WTC11 (cell line): ENCODE data around the gene LRR1. TPM values are rescaled to one million over a fixed set of nuclear protein-coding genes. Genes with fewer than 3 reads are reported as not detected.

Experiments
- ATAC-seq: fragments of 200-7000 bp; cut with Tn5 transposase; 2 replicates; pipeline ENCODE4 v1.10.0; 2021; ENCODE audit warnings: mild to moderate bottlenecking, moderate library complexity
- CTCF ChIA-PET: fragments of 300-600 bp; sonication (Branson Sonifier 250); formaldehyde crosslinking; loops from one replicate; lab custom pipeline; 2021; ENCODE audit warnings: antibody characterized with exemption; lab: Charles Lee
- POLR2A ChIA-PET: fragments of 350-600 bp; sonication (Branson Sonifier 250); formaldehyde crosslinking; loops from one replicate; lab custom pipeline; 2021; ENCODE audit warnings: antibody characterized with exemption; lab: Charles Lee
- DNase-seq: peaks from one replicate; pipeline ENCODE4 v3.0.0; 2021; ENCODE audit warnings: low spot score
- H3K27ac Mint-ChIP-seq: 2 replicates; pipeline ENCODE4 v1.8.0; 2021; ENCODE audit warnings: mixed read lengths
- H3K27me3 Mint-ChIP-seq: 2 replicates; pipeline ENCODE4 v1.8.0; 2021; ENCODE audit warnings: low read depth, mild to moderate bottlenecking, moderate library complexity, mixed read lengths
- H3K36me3 Mint-ChIP-seq: 2 replicates; pipeline ENCODE4 v1.8.0; 2021; ENCODE audit warnings: mixed read lengths
- H3K4me1 Mint-ChIP-seq: 2 replicates; pipeline ENCODE4 v1.8.0; 2022; ENCODE audit warnings: mixed read lengths
- H3K4me3 Mint-ChIP-seq: 2 replicates; pipeline ENCODE4 v1.8.0; 2021; ENCODE audit warnings: mild to moderate bottlenecking, moderate library complexity, mixed read lengths
- H3K9me3 Mint-ChIP-seq: 2 replicates; pipeline ENCODE4 v1.8.0; 2021; ENCODE audit warnings: mixed read lengths
- CBFB ChIP-seq: sonication (generic); formaldehyde crosslinking; IDR thresholded peaks from 2 replicates; pipeline ENCODE4 v1.8.1; 2022; ENCODE audit warnings: mild to moderate bottlenecking, low read depth, missing genetic modification reagents
- FOXJ3 ChIP-seq: sonication (generic); formaldehyde crosslinking; IDR thresholded peaks from 2 replicates; pipeline ENCODE4 v1.9.0; 2021; ENCODE audit warnings: missing genetic modification reagents, mild to moderate bottlenecking, borderline replicate concordance
- GABPB1 ChIP-seq: sonication (generic); formaldehyde crosslinking; IDR thresholded peaks from 2 replicates; pipeline ENCODE4 v1.8.1; 2023; ENCODE audit warnings: mild to moderate bottlenecking, missing genetic modification reagents
- GTF2I ChIP-seq: fragments of 250-450 bp; sonication (Bioruptor Pico); conservative IDR thresholded peaks from 2 replicates; pipeline ENCODE4 v1.4.0; 2021; ENCODE audit warnings: mild to moderate bottlenecking
- HMGA2 ChIP-seq: fragments of 250-450 bp; sonication (Bioruptor Pico); IDR thresholded peaks from 2 replicates; pipeline ENCODE4 v1.4.0; 2021; ENCODE audit warnings: mild to moderate bottlenecking, moderate library complexity
- MXD4 ChIP-seq: fragments of 250-450 bp; sonication (Bioruptor Pico); IDR thresholded peaks from 2 replicates; pipeline ENCODE4 v1.8.0; 2021; ENCODE audit warnings: mild to moderate bottlenecking, moderate library complexity, borderline replicate concordance
- NR2C2 ChIP-seq: sonication (generic); formaldehyde crosslinking; IDR thresholded peaks from 2 replicates; pipeline ENCODE4 v1.8.0; 2022; ENCODE audit warnings: mild to moderate bottlenecking, missing genetic modification reagents
- NR3C1 ChIP-seq: sonication (generic); formaldehyde crosslinking; conservative IDR thresholded peaks from 2 replicates; pipeline ENCODE4 v1.8.1; 2023; ENCODE audit warnings: low read depth, mild to moderate bottlenecking, missing genetic modification reagents
- RORB ChIP-seq: fragments of 250-450 bp; sonication (Bioruptor Pico); IDR thresholded peaks from 2 replicates; pipeline ENCODE4 v1.9.0; 2021; ENCODE audit warnings: mild to moderate bottlenecking
- SP1 ChIP-seq: sonication (generic); formaldehyde crosslinking; conservative IDR thresholded peaks from 2 replicates; pipeline ENCODE4 v1.8.1; 2022; ENCODE audit warnings: missing genetic modification reagents
- TEAD4 ChIP-seq: sonication (generic); formaldehyde crosslinking; IDR thresholded peaks from 2 replicates; pipeline ENCODE4 v1.8.0; 2022; ENCODE audit warnings: mild to moderate bottlenecking, missing genetic modification reagents
- ZNF232 ChIP-seq: sonication (generic); formaldehyde crosslinking; IDR thresholded peaks from 2 replicates; pipeline ENCODE4 v1.8.0; 2022; ENCODE audit warnings: mild to moderate bottlenecking, missing genetic modification reagents
- total RNA-seq: library from RNA; stranded (reverse); gene quantifications from 3 replicates; pipeline ENCODE4 v1.2.3, GENCODE V29; 2021
- TF ChIP-seq, protein P1 (sequence below): sonication (generic); formaldehyde crosslinking; IDR thresholded peaks from 2 replicates; pipeline ENCODE4 v1.8.1; 2022; ENCODE audit warnings: missing genetic modification reagents, borderline replicate concordance
- TF ChIP-seq, protein P2 (sequence below): sonication (generic); formaldehyde crosslinking; IDR thresholded peaks from 2 replicates; pipeline ENCODE4 v1.8.0; 2022; ENCODE audit warnings: mild to moderate bottlenecking, missing genetic modification reagents
- TF ChIP-seq, protein P3 (sequence below): sonication (generic); formaldehyde crosslinking; IDR thresholded peaks from 2 replicates; pipeline ENCODE4 v1.8.0; 2023; ENCODE audit warnings: missing genetic modification reagents, mild to moderate bottlenecking, borderline replicate concordance
- TF ChIP-seq, protein P4 (sequence below): sonication (generic); formaldehyde crosslinking; IDR thresholded peaks from 2 replicates; pipeline ENCODE4 v1.8.1; 2022; ENCODE audit warnings: mild to moderate bottlenecking, moderate library complexity, missing genetic modification reagents
- TF ChIP-seq, protein P5 (sequence below): fragments of 250-450 bp; sonication (Bioruptor Pico); IDR thresholded peaks from 2 replicates; pipeline ENCODE4 v1.9.0; 2021; ENCODE audit warnings: mild to moderate bottlenecking
- TF ChIP-seq, protein P6 (sequence below): fragments of 250-450 bp; sonication (Bioruptor Pico); IDR thresholded peaks from 2 replicates; pipeline ENCODE4 v1.9.0; 2021; ENCODE audit warnings: mild to moderate bottlenecking, borderline replicate concordance

The LRR1 gene
- total RNA-seq, 1 experiment from 2014 or later: 42.6 TPM

DNA sequence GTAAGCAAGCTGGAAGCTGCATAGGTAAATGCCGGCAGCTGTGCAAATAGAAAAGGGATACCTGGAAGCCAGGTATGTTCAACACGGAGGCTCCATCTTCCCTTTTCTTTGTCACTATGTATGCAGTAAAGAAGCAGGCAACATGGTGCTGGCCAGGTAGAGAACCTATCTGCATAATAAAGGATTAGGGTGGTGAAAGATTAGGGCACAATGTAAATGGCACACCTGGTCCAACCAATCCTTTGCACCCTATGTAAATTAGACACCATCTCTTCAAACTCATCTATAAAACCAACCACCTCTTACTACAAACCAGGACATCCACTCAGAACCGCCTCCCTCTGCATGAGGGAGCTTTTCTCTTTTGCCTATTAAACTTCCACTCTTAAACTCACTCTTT is 44.8 kb upstream of the LRR1 start (continued):
- TF ChIP-seq, protein P1, sequence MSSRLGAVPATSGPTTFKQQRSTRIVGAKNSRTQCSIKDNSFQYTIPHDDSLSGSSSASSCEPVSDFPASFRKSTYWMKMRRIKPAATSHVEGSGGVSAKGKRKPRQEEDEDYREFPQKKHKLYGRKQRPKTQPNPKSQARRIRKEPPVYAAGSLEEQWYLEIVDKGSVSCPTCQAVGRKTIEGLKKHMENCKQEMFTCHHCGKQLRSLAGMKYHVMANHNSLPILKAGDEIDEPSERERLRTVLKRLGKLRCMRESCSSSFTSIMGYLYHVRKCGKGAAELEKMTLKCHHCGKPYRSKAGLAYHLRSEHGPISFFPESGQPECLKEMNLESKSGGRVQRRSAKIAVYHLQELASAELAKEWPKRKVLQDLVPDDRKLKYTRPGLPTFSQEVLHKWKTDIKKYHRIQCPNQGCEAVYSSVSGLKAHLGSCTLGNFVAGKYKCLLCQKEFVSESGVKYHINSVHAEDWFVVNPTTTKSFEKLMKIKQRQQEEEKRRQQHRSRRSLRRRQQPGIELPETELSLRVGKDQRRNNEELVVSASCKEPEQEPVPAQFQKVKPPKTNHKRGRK (CRISPR knock-in tag): no peak
- TF ChIP-seq GABPB1 (CRISPR knock-in tag) (no peak), RORB (CRISPR knock-in tag) (no peak), SP1 (CRISPR knock-in tag) (no peak), ZNF232 (CRISPR knock-in tag) (no peak), GTF2I (CRISPR knock-in tag) (no peak)

DNA sequence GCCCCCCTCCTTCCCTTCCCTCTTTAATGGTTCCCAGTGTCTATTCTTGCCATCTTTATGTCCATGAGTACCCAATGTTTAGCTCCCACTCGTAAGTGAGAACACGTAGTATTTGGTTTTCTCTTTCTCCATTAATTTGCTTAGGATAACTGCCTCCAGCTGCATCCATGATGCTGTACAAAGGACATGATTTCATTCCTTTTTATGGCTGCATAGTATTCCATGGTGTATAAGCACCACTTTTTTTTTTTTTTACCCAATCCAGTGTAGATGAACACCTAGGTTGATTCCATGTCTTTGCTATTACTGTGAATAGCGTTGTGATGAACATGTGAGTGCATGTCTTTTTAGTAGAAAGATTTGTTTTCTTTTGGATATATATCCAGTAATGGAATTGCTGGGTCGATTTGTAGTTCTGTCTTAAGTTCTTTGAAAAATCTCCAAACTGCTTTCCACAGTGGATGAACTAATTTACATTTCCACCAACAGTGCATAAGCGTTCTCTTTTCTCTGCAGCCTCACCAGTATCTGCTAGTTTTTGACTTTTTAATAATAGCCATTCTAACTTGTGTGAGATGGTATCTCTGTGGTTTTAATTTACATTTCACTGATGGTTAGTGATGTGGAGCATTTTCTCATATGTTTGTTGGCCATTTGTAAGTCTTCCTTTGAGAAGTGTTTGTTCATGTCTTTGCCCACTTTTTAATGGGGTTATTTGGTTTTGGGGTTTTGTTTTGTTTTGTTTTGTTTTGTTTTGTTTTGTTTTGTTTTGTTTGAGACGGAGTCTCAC is 38.6 kb upstream of the LRR1 start:
- CTCF ChIA-PET: no interaction called here
- Mint-ChIP-seq H3K4me3 (no peak overlapping the region), H3K27ac (no peak overlapping the region), H3K27me3 (no peaks in the 10 kb centered on the region), H3K4me1 (no peaks in the 10 kb centered on the region), H3K9me3 (peaks cover 9% of the 10 kb centered on the region), H3K36me3 (0 out of 2 replicates have a peak, but pooled peaks cover under 1% of the 10 kb centered on the region)
- TF ChIP-seq NR3C1: no peak
- TF ChIP-seq CBFB (CRISPR knock-in tag): no peak
- TF ChIP-seq, protein P1 (CRISPR knock-in tag): no peak
- TF ChIP-seq, protein P2, sequence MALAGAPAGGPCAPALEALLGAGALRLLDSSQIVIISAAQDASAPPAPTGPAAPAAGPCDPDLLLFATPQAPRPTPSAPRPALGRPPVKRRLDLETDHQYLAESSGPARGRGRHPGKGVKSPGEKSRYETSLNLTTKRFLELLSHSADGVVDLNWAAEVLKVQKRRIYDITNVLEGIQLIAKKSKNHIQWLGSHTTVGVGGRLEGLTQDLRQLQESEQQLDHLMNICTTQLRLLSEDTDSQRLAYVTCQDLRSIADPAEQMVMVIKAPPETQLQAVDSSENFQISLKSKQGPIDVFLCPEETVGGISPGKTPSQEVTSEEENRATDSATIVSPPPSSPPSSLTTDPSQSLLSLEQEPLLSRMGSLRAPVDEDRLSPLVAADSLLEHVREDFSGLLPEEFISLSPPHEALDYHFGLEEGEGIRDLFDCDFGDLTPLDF (CRISPR knock-in tag): no peak
- TF ChIP-seq FOXJ3 (CRISPR knock-in tag): no peak
- TF ChIP-seq, protein P3, sequence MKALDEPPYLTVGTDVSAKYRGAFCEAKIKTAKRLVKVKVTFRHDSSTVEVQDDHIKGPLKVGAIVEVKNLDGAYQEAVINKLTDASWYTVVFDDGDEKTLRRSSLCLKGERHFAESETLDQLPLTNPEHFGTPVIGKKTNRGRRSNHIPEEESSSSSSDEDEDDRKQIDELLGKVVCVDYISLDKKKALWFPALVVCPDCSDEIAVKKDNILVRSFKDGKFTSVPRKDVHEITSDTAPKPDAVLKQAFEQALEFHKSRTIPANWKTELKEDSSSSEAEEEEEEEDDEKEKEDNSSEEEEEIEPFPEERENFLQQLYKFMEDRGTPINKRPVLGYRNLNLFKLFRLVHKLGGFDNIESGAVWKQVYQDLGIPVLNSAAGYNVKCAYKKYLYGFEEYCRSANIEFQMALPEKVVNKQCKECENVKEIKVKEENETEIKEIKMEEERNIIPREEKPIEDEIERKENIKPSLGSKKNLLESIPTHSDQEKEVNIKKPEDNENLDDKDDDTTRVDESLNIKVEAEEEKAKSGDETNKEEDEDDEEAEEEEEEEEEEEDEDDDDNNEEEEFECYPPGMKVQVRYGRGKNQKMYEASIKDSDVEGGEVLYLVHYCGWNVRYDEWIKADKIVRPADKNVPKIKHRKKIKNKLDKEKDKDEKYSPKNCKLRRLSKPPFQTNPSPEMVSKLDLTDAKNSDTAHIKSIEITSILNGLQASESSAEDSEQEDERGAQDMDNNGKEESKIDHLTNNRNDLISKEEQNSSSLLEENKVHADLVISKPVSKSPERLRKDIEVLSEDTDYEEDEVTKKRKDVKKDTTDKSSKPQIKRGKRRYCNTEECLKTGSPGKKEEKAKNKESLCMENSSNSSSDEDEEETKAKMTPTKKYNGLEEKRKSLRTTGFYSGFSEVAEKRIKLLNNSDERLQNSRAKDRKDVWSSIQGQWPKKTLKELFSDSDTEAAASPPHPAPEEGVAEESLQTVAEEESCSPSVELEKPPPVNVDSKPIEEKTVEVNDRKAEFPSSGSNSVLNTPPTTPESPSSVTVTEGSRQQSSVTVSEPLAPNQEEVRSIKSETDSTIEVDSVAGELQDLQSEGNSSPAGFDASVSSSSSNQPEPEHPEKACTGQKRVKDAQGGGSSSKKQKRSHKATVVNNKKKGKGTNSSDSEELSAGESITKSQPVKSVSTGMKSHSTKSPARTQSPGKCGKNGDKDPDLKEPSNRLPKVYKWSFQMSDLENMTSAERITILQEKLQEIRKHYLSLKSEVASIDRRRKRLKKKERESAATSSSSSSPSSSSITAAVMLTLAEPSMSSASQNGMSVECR: no peak
- no peak for TF ChIP-seq HMGA2 (CRISPR knock-in tag)
- TF ChIP-seq, protein P4, sequence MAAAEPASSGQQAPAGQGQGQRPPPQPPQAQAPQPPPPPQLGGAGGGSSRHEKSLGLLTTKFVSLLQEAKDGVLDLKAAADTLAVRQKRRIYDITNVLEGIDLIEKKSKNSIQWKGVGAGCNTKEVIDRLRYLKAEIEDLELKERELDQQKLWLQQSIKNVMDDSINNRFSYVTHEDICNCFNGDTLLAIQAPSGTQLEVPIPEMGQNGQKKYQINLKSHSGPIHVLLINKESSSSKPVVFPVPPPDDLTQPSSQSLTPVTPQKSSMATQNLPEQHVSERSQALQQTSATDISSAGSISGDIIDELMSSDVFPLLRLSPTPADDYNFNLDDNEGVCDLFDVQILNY (CRISPR knock-in tag): no peak
- TF ChIP-seq, protein P5, sequence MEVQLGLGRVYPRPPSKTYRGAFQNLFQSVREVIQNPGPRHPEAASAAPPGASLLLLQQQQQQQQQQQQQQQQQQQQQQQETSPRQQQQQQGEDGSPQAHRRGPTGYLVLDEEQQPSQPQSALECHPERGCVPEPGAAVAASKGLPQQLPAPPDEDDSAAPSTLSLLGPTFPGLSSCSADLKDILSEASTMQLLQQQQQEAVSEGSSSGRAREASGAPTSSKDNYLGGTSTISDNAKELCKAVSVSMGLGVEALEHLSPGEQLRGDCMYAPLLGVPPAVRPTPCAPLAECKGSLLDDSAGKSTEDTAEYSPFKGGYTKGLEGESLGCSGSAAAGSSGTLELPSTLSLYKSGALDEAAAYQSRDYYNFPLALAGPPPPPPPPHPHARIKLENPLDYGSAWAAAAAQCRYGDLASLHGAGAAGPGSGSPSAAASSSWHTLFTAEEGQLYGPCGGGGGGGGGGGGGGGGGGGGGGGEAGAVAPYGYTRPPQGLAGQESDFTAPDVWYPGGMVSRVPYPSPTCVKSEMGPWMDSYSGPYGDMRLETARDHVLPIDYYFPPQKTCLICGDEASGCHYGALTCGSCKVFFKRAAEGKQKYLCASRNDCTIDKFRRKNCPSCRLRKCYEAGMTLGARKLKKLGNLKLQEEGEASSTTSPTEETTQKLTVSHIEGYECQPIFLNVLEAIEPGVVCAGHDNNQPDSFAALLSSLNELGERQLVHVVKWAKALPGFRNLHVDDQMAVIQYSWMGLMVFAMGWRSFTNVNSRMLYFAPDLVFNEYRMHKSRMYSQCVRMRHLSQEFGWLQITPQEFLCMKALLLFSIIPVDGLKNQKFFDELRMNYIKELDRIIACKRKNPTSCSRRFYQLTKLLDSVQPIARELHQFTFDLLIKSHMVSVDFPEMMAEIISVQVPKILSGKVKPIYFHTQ (CRISPR knock-in tag): no peak
- TF ChIP-seq MXD4 (CRISPR knock-in tag): no peak
- no peak for TF ChIP-seq TEAD4 (CRISPR knock-in tag)
- TF ChIP-seq NR2C2 (CRISPR knock-in tag): no peak
- TF ChIP-seq, protein P6, sequence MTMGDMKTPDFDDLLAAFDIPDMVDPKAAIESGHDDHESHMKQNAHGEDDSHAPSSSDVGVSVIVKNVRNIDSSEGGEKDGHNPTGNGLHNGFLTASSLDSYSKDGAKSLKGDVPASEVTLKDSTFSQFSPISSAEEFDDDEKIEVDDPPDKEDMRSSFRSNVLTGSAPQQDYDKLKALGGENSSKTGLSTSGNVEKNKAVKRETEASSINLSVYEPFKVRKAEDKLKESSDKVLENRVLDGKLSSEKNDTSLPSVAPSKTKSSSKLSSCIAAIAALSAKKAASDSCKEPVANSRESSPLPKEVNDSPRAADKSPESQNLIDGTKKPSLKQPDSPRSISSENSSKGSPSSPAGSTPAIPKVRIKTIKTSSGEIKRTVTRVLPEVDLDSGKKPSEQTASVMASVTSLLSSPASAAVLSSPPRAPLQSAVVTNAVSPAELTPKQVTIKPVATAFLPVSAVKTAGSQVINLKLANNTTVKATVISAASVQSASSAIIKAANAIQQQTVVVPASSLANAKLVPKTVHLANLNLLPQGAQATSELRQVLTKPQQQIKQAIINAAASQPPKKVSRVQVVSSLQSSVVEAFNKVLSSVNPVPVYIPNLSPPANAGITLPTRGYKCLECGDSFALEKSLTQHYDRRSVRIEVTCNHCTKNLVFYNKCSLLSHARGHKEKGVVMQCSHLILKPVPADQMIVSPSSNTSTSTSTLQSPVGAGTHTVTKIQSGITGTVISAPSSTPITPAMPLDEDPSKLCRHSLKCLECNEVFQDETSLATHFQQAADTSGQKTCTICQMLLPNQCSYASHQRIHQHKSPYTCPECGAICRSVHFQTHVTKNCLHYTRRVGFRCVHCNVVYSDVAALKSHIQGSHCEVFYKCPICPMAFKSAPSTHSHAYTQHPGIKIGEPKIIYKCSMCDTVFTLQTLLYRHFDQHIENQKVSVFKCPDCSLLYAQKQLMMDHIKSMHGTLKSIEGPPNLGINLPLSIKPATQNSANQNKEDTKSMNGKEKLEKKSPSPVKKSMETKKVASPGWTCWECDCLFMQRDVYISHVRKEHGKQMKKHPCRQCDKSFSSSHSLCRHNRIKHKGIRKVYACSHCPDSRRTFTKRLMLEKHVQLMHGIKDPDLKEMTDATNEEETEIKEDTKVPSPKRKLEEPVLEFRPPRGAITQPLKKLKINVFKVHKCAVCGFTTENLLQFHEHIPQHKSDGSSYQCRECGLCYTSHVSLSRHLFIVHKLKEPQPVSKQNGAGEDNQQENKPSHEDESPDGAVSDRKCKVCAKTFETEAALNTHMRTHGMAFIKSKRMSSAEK (CRISPR knock-in tag): no peak
- no peak for ATAC-seq
- POLR2A ChIA-PET: no interaction called here
- no peak for DNase-seq
